ENCODE measurements around the gene CACNG1.
"Not testable (repeated sequence)": the region's sequence is repeated elsewhere in the genome, so short reads cannot be mapped to it uniquely, and the experiment has no call there.

Gene CACNG1

DNA sequence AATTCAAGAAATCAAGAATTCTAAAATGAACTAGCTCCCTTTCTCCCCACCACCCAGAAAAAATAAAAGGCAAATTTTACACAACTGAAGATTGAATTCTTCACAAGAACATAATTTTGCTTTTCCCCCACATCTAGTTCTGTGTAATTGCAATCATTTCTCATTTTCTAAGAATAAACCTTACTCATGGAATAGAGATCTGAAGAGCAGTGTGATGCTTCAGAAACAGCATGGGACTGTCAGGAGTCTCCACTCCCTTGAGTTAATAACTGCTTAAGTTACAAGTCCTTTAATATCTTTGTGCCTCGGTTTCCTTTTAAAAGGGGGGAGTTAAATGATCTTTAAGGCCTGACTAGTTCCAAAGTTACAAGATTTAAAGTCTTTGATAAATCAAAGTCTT lies 53.7 kb downstream of the CACNG1 start:
- DNase-seq, result no peak
- no peak overlapping the region for H3K27ac Mint-ChIP-seq
- no peaks in the 10 kb centered on the region for H3K4me1 Mint-ChIP-seq
- TF ChIP-seq, protein P1, sequence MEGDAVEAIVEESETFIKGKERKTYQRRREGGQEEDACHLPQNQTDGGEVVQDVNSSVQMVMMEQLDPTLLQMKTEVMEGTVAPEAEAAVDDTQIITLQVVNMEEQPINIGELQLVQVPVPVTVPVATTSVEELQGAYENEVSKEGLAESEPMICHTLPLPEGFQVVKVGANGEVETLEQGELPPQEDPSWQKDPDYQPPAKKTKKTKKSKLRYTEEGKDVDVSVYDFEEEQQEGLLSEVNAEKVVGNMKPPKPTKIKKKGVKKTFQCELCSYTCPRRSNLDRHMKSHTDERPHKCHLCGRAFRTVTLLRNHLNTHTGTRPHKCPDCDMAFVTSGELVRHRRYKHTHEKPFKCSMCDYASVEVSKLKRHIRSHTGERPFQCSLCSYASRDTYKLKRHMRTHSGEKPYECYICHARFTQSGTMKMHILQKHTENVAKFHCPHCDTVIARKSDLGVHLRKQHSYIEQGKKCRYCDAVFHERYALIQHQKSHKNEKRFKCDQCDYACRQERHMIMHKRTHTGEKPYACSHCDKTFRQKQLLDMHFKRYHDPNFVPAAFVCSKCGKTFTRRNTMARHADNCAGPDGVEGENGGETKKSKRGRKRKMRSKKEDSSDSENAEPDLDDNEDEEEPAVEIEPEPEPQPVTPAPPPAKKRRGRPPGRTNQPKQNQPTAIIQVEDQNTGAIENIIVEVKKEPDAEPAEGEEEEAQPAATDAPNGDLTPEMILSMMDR (IDR thresholded peaks at IDR 0.05), result no peak
- H3K9me3 Mint-ChIP-seq, result no peaks in the 10 kb centered on the region
- H3K4me3 Mint-ChIP-seq, result no peak overlapping the region
- no peaks in the 10 kb centered on the region for H3K27me3 Mint-ChIP-seq (ENCODE audit: low read depth, poor library complexity)
- peaks cover 73% of the 10 kb centered on the region for H3K36me3 Mint-ChIP-seq (ENCODE audit: low read depth)

GRCh38 chr17:67104641-67105040 lies 60.3 kb downstream of the CACNG1 start:
- peaks cover 87% of the 10 kb centered on the region for H3K36me3 Mint-ChIP-seq (ENCODE audit: low read depth)
- not testable (repeated sequence) for H3K4me1 Mint-ChIP-seq; DNase-seq; H3K27me3 Mint-ChIP-seq (ENCODE audit: low read depth, poor library complexity); H3K9me3 Mint-ChIP-seq; H3K4me3 Mint-ChIP-seq; H3K27ac Mint-ChIP-seq

GRCh38 chr17:67105213-67105612 lies 60.9 kb downstream of the CACNG1 start:
- TF ChIP-seq, protein P1 (IDR thresholded peaks at IDR 0.05), result no peak
- Mint-ChIP-seq H3K4me1 (peaks cover 5% of the 10 kb centered on the region), H3K4me3 (no peak overlapping the region), H3K27me3 (ENCODE audit: low read depth, poor library complexity) (no peaks in the 10 kb centered on the region), H3K36me3 (ENCODE audit: low read depth) (peaks cover 83% of the 10 kb centered on the region), H3K27ac (no peak overlapping the region), H3K9me3 (no peaks in the 10 kb centered on the region)
- no peak for DNase-seq
